Astrocyte of the spinal cord (primary cell): ENCODE results near the gene GABBR2.

ENCODE experiments used
- DNase-seq: peaks from one replicate; pipeline ENCODE4 v3.0.0; 2011; ENCODE audit warnings: low read depth, low spot score
- H3K4me3 ChIP-seq: 2 replicates; pipeline ENCODE4 v1.5.1; 2011; ENCODE audit warnings: low read depth, mild to moderate bottlenecking, low read length, moderate library complexity
- CTCF ChIP-seq: IDR thresholded peaks from 2 replicates; pipeline ENCODE4 v1.5.1; 2012; ENCODE audit warnings: low read depth, mild to moderate bottlenecking, low read length, inconsistent platforms
- in situ Hi-C: cut with HindIII; loops from 2 replicates; pipeline ENCODE4 v1.10.0; 2017; ENCODE audit warnings: low sequenced_read_pairs

The GABBR2 gene

DNA sequence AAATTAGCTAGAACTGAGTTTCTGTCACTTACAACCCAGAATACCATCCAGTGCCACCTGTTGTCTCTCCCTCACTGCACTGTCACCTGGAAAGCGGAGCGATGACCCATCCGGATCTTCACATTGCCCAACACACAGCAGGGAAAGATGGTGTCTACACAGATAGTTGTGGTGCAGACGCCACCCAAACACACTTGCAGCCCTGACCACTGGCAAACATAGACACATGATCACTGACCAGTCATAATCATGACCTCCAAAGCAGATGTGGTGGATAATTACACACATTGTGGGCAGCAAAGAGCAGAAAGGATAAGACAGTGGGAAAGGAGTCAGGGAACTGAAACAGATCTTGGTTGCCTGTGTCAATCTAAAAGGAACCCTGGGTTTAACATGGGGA, 64.7 kb downstream of the GABBR2 start:
- no peak for DNase-seq
- H3K4me3 ChIP-seq, result no peak overlapping the region
- in situ Hi-C loops, result no loop called here
- TF ChIP-seq CTCF, result no peak

GRCh38 chr9:98642661-98643312, 65.9 kb downstream of the GABBR2 start:
- no peak overlapping the region for H3K4me3 ChIP-seq
- in situ Hi-C loops, result no loop called here
- DNase-seq, result no peak
- TF ChIP-seq CTCF, result no peak

DNA sequence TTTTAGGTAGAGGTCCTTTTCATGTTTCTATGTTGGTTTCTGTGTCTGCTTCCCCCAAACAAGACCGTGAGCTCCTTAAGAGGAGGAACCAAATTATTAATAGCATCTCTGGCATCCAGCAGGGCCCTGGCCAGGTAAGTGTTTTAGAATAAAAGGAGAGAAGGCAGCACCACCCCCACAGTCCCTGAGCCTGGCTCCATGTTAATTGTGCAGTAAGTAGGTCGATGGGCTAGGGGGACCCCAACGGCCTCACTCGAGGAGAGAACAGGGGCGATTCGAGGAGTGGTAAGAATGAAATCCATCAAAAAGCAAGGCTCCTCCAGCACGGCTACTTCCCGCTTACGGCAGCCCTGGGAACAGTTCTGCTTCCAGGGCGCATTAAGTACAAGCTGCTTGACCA, 67.0 kb downstream of the GABBR2 start:
- no peak for TF ChIP-seq CTCF
- no peak for DNase-seq
- in situ Hi-C loops, result no loop called here
- no peak overlapping the region for H3K4me3 ChIP-seq

DNA sequence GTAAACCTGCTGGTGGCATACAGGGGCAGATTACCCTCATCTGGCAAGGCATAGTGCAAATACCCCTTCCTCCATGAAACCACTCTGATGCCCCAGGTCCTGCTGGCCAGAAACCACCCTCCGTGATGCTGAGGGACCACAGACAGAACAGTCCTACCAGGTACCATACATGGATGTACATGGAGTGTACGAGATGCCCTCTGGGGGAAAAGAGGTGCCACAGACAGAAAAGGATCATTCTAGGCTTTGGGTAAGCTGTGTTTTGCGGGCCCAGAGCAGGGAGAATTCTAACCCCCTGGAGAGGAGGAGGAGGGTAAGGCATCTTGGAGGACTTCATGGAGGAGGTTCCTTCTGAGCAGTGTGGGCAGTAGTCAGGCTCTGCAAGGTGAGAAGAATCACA, 68.3 kb downstream of the GABBR2 start:
- no peak for TF ChIP-seq CTCF
- in situ Hi-C loops, result no loop called here
- H3K4me3 ChIP-seq, result no peak overlapping the region
- DNase-seq, result no peak

DNA sequence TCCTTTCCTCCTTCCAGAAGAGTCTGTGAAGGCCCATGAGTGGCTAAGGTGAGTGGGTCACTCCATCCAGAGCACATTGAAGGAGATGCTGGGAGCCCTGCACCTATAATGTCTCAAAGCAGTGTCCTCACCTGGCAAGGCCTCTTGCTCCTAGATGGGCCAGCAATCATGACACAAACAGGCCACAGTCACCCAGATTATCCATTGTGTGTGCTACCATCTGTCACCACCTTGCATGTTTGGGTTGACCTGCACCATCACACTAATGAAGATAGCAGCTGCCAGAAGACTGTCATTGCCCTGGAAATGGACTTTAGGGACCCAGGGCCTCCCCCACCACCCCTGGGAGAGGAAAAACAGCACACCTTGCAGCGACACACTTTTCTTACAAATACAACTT, 69.6 kb downstream of the GABBR2 start:
- no peak for DNase-seq
- TF ChIP-seq CTCF, result no peak
- no peak overlapping the region for H3K4me3 ChIP-seq
- in situ Hi-C loops, result no loop called here

GRCh38 chr9:98637381-98637780, 71.4 kb downstream of the GABBR2 start:
- TF ChIP-seq CTCF, result no peak
- DNase-seq, result no peak
- no peak overlapping the region for H3K4me3 ChIP-seq
- in situ Hi-C loops, result no loop called here

DNA sequence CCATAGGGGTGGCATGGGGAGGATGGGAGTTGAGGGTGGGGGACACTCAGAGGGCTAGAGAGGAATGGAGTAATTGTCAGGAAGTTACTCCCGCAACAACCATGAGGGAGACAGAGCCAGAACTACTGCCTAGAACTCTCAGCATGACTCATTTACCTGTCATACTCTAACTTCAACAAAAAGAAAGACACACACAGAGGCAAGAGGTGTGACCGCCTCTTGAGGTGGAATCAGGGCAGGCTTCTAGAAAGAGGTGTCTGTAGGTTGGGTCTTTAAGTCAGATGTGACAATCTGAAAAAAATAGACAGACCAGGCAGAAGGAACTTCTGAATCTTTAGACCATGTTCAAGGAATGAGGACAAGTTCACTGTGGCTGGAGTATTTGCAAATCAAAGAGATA, 73.4 kb downstream of the GABBR2 start:
- no peak for DNase-seq
- TF ChIP-seq CTCF, result no peak
- in situ Hi-C loops, result no loop called here
- H3K4me3 ChIP-seq, result no peak overlapping the region
